Activated CD8-positive, alpha-beta memory T cell treated with anti-CD3 and anti-CD28 coated beads, Interleukin-2, amount 50 U/mL, for 1 hour (primary cell): ENCODE results near the gene SLC5A4.
"Not testable (repeated sequence)": the region's sequence is repeated elsewhere in the genome, so short reads cannot be mapped to it uniquely, and the experiment has no call there.

Source experiments
- DNase-seq: peaks from one replicate; pipeline ENCODE4 v3.0.0-alpha.2; 2020; ENCODE audit errors: extremely low read depth

The SLC5A4 gene

GRCh38 chr22:32199961-32200360, 55.2 kb downstream of the SLC5A4 start:
- DNase-seq: no peak

GRCh38 chr22:32199341-32199740, 55.8 kb downstream of the SLC5A4 start:
- DNase-seq: no peak

GRCh38 chr22:32197553-32198226, 57.5 kb downstream of the SLC5A4 start:
- DNase-seq: not testable (repeated sequence)

- DNase-seq: not testable (repeated sequence)
These were observed 59.2 kb downstream of the SLC5A4 start for GRCh38 chr22:32195900-32196299.

GRCh38 chr22:32193346-32193745, 61.8 kb downstream of the SLC5A4 start:
- not testable (repeated sequence) for DNase-seq

- DNase-seq: not testable (repeated sequence)
These were observed 64.1 kb downstream of the SLC5A4 start for GRCh38 chr22:32191021-32191420.

- DNase-seq: no peak
These were observed 69.3 kb downstream of the SLC5A4 start for GRCh38 chr22:32185821-32186220.

GRCh38 chr22:32183625-32184024, 71.5 kb downstream of the SLC5A4 start:
- no peak for DNase-seq

- DNase-seq: no peak
These were observed 74.1 kb downstream of the SLC5A4 start for GRCh38 chr22:32181043-32181442.

- no peak for DNase-seq
These were observed 77.9 kb downstream of the SLC5A4 start for GRCh38 chr22:32177221-32177765.

- no peak for DNase-seq
These were observed 79.2 kb downstream of the SLC5A4 start for GRCh38 chr22:32175683-32176644.

GRCh38 chr22:32175115-32175514, 80.0 kb downstream of the SLC5A4 start:
- DNase-seq: no peak
